Trophoblast cell (in vitro differentiated cells and primary cell): ENCODE measurements around the gene GNPDA2.

Experiments
- DNase-seq, 2 donors: peaks; one replicate each; pipeline ENCODE4 v3.0.0-alpha.2; 2016
- H2AFZ ChIP-seq: 2 replicates; pipeline ENCODE4 v1.6.1; 2013; ENCODE audit warnings: low read length, moderate library complexity, mild to moderate bottlenecking; ENCODE audit not compliant: insufficient read depth, poor library complexity
- H2AK5ac ChIP-seq: 2 replicates; pipeline ENCODE4 v1.6.1; 2013; ENCODE audit warnings: mild to moderate bottlenecking, low read length
- H2BK120ac ChIP-seq: 2 replicates; pipeline ENCODE4 v1.6.1; 2013; ENCODE audit warnings: low read length, mild to moderate bottlenecking, moderate library complexity; ENCODE audit not compliant: insufficient read depth, poor library complexity
- H2BK12ac ChIP-seq: 2 replicates; pipeline ENCODE4 v1.6.1; 2013; ENCODE audit warnings: mild to moderate bottlenecking, low read length, moderate library complexity
- H2BK5ac ChIP-seq: 2 replicates; pipeline ENCODE4 v1.6.1; 2013; ENCODE audit warnings: low read length, low read depth, moderate library complexity, mild to moderate bottlenecking; ENCODE audit not compliant: poor library complexity
- H3K14ac ChIP-seq: 2 replicates; pipeline ENCODE4 v1.6.1; 2013; ENCODE audit warnings: mild to moderate bottlenecking, low read length
- H3K18ac ChIP-seq: 2 replicates; pipeline ENCODE4 v1.6.1; 2013; ENCODE audit warnings: mild to moderate bottlenecking, low read length
- H3K23ac ChIP-seq: 2 replicates; pipeline ENCODE4 v1.6.1; 2013; ENCODE audit warnings: low read length
- H3K27ac ChIP-seq: 2 replicates; pipeline ENCODE4 v1.5.1; 2013; ENCODE audit warnings: low read depth, mild to moderate bottlenecking, inconsistent platforms, low read length, moderate library complexity
- H3K27me3 ChIP-seq: 2 replicates; pipeline ENCODE4 v1.6.1; 2013; ENCODE audit warnings: inconsistent platforms, mild to moderate bottlenecking, low read length, moderate library complexity; ENCODE audit not compliant: insufficient read depth
- H3K36me3 ChIP-seq, 2 experiments: 1 replicate in 1 of 2; 2 replicates in 1 of 2; pipeline ENCODE4 v1.6.1; 2013; ENCODE audit warnings: low read length in 2 of 2, mild to moderate bottlenecking in 2 of 2, moderate library complexity in 1 of 2; ENCODE audit not compliant: insufficient read depth in 2 of 2, control insufficient read depth in 1 of 2
- H3K4ac ChIP-seq: 2 replicates; pipeline ENCODE4 v1.6.1; 2013; ENCODE audit warnings: low read depth, mild to moderate bottlenecking, low read length, moderate library complexity
- H3K4me1 ChIP-seq, 2 experiments: 1 replicate in 1 of 2; 2 replicates in 1 of 2; pipeline ENCODE4 v1.6.1; 2013; ENCODE audit warnings: low read length in 2 of 2, mild to moderate bottlenecking in 2 of 2, moderate library complexity in 1 of 2; ENCODE audit not compliant: insufficient read depth in 2 of 2, control insufficient read depth in 1 of 2
- H3K4me2 ChIP-seq: 2 replicates; pipeline ENCODE4 v1.6.1; 2013; ENCODE audit warnings: inconsistent platforms, mild to moderate bottlenecking, low read length, moderate library complexity
- H3K4me3 ChIP-seq: 2 replicates; pipeline ENCODE4 v1.5.1; 2013; ENCODE audit warnings: mild to moderate bottlenecking, low read depth, low read length, inconsistent platforms
- H3K79me1 ChIP-seq: one replicate; pipeline ENCODE4 v1.6.1; 2013; ENCODE audit warnings: low read length
- H3K79me2 ChIP-seq: 2 replicates; pipeline ENCODE4 v1.6.1; 2013; ENCODE audit warnings: low read length, mild to moderate bottlenecking; ENCODE audit not compliant: control insufficient read depth, insufficient read depth, poor library complexity
- H3K9ac ChIP-seq: 2 replicates; pipeline ENCODE4 v1.6.1; 2013; ENCODE audit warnings: mild to moderate bottlenecking, low read length
- H3K9me3 ChIP-seq: 2 replicates; pipeline ENCODE4 v1.6.1; 2013; ENCODE audit warnings: low read depth, mild to moderate bottlenecking, control low read depth, inconsistent platforms, low read length; ENCODE audit not compliant: insufficient read depth
- H4K12ac ChIP-seq: 2 replicates; pipeline ENCODE4 v1.6.1; 2013; ENCODE audit warnings: low read depth, mild to moderate bottlenecking, low read length, moderate library complexity
- H4K8ac ChIP-seq: 2 replicates; pipeline ENCODE4 v1.6.1; 2013; ENCODE audit warnings: low read depth, mild to moderate bottlenecking, low read length, moderate library complexity
- H4K91ac ChIP-seq: one replicate; pipeline ENCODE4 v1.6.1; 2013; ENCODE audit warnings: low read depth, mild to moderate bottlenecking, low read length, moderate library complexity
- WGBS: extraction: QIAGEN DNeasy Blood & Tissue Kit; methylation state at CpG from one replicate; pipeline ENCODE4 v1.1.7; 2013; ENCODE audit warnings: missing lambda C conversion rate; ENCODE audit not compliant: insufficient read length, insufficient coverage; ENCODE audit errors: extremely low coverage; 5-methylcytosine and 5-hydroxymethylcytosine counted together

The GNPDA2 gene

DNA sequence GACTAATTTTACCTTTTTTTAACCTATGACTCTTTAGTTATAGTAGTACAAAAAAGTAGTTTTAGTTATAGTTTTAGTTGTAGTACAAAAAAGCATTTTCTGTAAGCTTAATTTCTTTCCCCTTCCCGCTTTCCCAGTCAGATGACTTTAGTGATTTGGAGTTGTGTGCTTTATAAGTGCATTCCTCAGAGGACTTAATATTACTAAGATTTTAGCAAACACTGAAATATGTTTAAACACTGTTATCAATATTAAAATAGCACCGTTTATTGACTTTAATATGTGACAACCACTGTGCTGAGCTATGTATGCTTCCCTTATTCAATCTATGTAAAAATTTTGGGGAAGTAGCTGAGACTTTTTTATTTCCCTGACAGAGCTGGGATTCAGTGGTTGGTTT is 25.3 kb downstream of the GNPDA2 start:
- no peaks in the 10 kb centered on the region for H3K79me2 ChIP-seq
- H3K18ac ChIP-seq: no peak overlapping the region
- WGBS: no CpG with 5 or more reads among the region's 2 CpGs
- no peak overlapping the region for H3K23ac ChIP-seq
- peaks cover 8 to 11% of the 10 kb centered on the region in 2 experiments for H3K36me3 ChIP-seq
- H3K27ac ChIP-seq: no peak overlapping the region
- H3K14ac ChIP-seq: no peak overlapping the region
- DNase-seq: no peak
- H2BK12ac ChIP-seq: no peak overlapping the region
- no peak overlapping the region for H2AFZ ChIP-seq
- H3K4me2 ChIP-seq: no peak overlapping the region
- no peaks in the 10 kb centered on the region for H3K9me3 ChIP-seq
- peaks cover 0 to 3% of the 10 kb centered on the region in 2 experiments for H3K4me1 ChIP-seq
- H3K27me3 ChIP-seq: no peaks in the 10 kb centered on the region
- H3K4me3 ChIP-seq: no peak overlapping the region
- H3K4ac ChIP-seq: no peak overlapping the region
- H3K79me1 ChIP-seq: no peaks in the 10 kb centered on the region
- no peak overlapping the region for H2AK5ac ChIP-seq
- no peak overlapping the region for H2BK120ac ChIP-seq
- no peak overlapping the region for H4K12ac ChIP-seq
- H4K91ac ChIP-seq: no peak overlapping the region
- H4K8ac ChIP-seq: no peak overlapping the region
- no peak overlapping the region for H2BK5ac ChIP-seq
- H3K9ac ChIP-seq: no peak overlapping the region

DNA sequence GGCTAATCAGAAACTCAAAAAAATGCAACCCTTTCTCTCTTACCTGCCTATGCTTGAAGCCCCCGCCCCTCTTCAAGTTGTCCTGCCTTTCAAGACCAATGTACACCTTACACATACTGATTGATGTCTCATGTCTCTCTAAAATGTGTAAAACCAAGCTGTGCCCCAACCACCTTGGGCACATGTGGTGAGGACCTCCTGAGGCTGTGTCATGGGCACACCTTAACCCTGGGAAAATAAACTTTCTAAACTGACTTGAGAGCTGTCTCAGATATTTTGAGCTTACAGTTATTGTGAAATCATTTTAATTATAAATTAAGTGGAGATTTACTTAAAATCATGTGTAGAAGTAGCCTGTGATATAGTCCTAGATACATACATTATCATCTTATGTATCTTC is 25.9 kb downstream of the GNPDA2 start:
- DNase-seq: no peak
- no peaks in the 10 kb centered on the region for H3K79me2 ChIP-seq
- no peaks in the 10 kb centered on the region for H3K27me3 ChIP-seq
- H3K4ac ChIP-seq: no peak overlapping the region
- no peak overlapping the region for H3K4me2 ChIP-seq
- H3K4me1 ChIP-seq: peaks cover 0 to 3% of the 10 kb centered on the region in 2 experiments
- no peak overlapping the region for H4K8ac ChIP-seq
- H3K9ac ChIP-seq: no peak overlapping the region
- H3K4me3 ChIP-seq: no peak overlapping the region
- no peaks in the 10 kb centered on the region for H3K79me1 ChIP-seq
- no peak overlapping the region for H3K27ac ChIP-seq
- no peak overlapping the region for H4K91ac ChIP-seq
- no peaks in the 10 kb centered on the region for H3K9me3 ChIP-seq
- H2BK120ac ChIP-seq: no peak overlapping the region
- peaks cover 8 to 11% of the 10 kb centered on the region in 2 experiments for H3K36me3 ChIP-seq
- no peak overlapping the region for H4K12ac ChIP-seq
- no peak overlapping the region for H2AFZ ChIP-seq
- no peak overlapping the region for H2BK12ac ChIP-seq
- H2BK5ac ChIP-seq: no peak overlapping the region
- H3K23ac ChIP-seq: no peak overlapping the region
- H3K14ac ChIP-seq: no peak overlapping the region
- no CpG with 5 or more reads among the region's 1 CpG for WGBS
- H3K18ac ChIP-seq: no peak overlapping the region
- no peak overlapping the region for H2AK5ac ChIP-seq

DNA sequence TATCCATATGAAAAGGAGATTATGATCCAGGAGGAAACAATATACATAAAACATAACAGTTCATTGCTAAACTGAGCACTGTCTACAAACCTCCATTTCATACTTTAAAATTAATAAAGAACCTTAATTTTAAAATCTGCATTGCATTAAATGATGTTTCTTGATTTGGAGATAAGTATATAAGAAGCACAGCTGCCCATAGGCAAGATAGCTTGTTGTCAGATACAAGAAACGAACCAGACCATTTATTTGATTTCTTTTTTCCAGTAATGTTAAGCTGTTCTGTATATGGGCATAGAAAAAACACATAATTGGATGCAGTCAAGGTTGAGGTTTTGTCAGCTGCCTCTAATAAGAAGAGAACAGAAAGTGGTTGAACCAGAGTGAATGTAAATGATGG is 41.7 kb downstream of the GNPDA2 start:
- no peak overlapping the region for H3K4ac ChIP-seq
- no peak overlapping the region for H4K91ac ChIP-seq
- no peak overlapping the region for H4K12ac ChIP-seq
- no peaks in the 10 kb centered on the region for H3K4me1 ChIP-seq
- no peak for DNase-seq
- peaks cover 0 to 8% of the 10 kb centered on the region in 2 experiments for H3K36me3 ChIP-seq
- no peaks in the 10 kb centered on the region for H3K9me3 ChIP-seq
- H2BK120ac ChIP-seq: no peak overlapping the region
- H3K18ac ChIP-seq: no peak overlapping the region
- no peak overlapping the region for H3K9ac ChIP-seq
- no peak overlapping the region for H3K4me2 ChIP-seq
- H2AK5ac ChIP-seq: no peak overlapping the region
- no peak overlapping the region for H3K4me3 ChIP-seq
- no peak overlapping the region for H2BK5ac ChIP-seq
- H4K8ac ChIP-seq: no peak overlapping the region
- no peaks in the 10 kb centered on the region for H3K79me1 ChIP-seq
- H2AFZ ChIP-seq: no peak overlapping the region
- H3K79me2 ChIP-seq: no peaks in the 10 kb centered on the region
- no peak overlapping the region for H3K23ac ChIP-seq
- no peak overlapping the region for H2BK12ac ChIP-seq
- no CpG with 5 or more reads among the region's 1 CpG for WGBS
- no peaks in the 10 kb centered on the region for H3K27me3 ChIP-seq
- no peak overlapping the region for H3K14ac ChIP-seq
- H3K27ac ChIP-seq: no peak overlapping the region

DNA sequence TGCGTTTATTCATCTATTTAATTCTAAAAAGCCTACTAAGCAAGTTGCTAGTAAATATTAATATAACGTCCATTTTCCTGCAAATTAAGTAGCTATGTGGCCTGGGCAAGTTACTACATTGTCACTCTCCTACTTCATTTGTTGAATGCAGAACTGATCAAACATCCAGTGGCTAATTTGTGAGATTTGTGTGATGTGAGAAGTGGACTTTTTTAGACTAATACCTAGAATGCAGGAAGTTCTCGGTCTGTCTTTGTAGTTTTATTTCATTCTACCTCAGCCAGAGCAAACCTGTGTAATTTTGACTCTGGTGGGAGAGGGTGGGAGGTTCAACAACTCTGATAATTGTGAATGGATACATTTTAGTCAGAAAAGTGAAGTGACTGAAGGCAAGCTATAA is 47.3 kb downstream of the GNPDA2 start:
- peaks cover 7% of the 10 kb centered on the region for H3K79me2 ChIP-seq
- peak overlapping the region; percentile 93 for H4K8ac ChIP-seq
- no peak overlapping the region for H2BK5ac ChIP-seq
- no peaks in the 10 kb centered on the region for H3K9me3 ChIP-seq
- H3K27ac ChIP-seq: no peak overlapping the region
- H3K79me1 ChIP-seq: peaks cover 8% of the 10 kb centered on the region
- no CpG with 5 or more reads among the region's 3 CpGs for WGBS
- no peak overlapping the region for H2AK5ac ChIP-seq
- H3K4me3 ChIP-seq: no peak overlapping the region
- no peaks in the 10 kb centered on the region for H3K4me1 ChIP-seq
- H3K4me2 ChIP-seq: peak overlapping the region; percentile 74
- H3K18ac ChIP-seq: no peak overlapping the region
- H4K91ac ChIP-seq: no peak overlapping the region
- no peak overlapping the region for H2BK120ac ChIP-seq
- no peak overlapping the region for H2AFZ ChIP-seq
- H3K36me3 ChIP-seq: peaks cover 0 to 3% of the 10 kb centered on the region in 2 experiments
- H4K12ac ChIP-seq: peak overlapping the region; percentile 30
- no peaks in the 10 kb centered on the region for H3K27me3 ChIP-seq
- H3K9ac ChIP-seq: peak overlapping the region; percentile 45
- H2BK12ac ChIP-seq: no peak overlapping the region
- H3K4ac ChIP-seq: peak overlapping the region; percentile 69
- H3K23ac ChIP-seq: no peak overlapping the region
- no peak overlapping the region for H3K14ac ChIP-seq
- no peak for DNase-seq
